RWPE1 (cell line): ENCODE measurements around the gene C17orf58.

Experiments used
- CTCF ChIA-PET: fragments of 350-600 bp; sonication (Branson Sonifier 250); formaldehyde crosslinking; extraction: SDS; loops from one replicate; lab custom pipeline; 2021; lab: Yijun Ruan, JAX
- POLR2A ChIA-PET: fragments of 400-600 bp; formaldehyde crosslinking; extraction: SDS; loops from one replicate; lab custom pipeline; 2020; ENCODE audit warnings: antibody characterized with exemption; ENCODE audit not compliant: low non-redundant PET; lab: Yijun Ruan, JAX
- DNase-seq: peaks from one replicate; pipeline ENCODE4 v3.0.0; 2012; ENCODE audit warnings: low spot score
- H3K27ac ChIP-seq: fragments of 450-650 bp; 2 replicates; pipeline ENCODE4 v1.5.1; 2017
- TF ChIP-seq, protein P1 (sequence below): fragments of 450-650 bp; conservative IDR thresholded peaks from 2 replicates; pipeline ENCODE4 v1.5.1; 2017; ENCODE audit warnings: low read depth, mild to moderate bottlenecking

The C17orf58 gene

DNA sequence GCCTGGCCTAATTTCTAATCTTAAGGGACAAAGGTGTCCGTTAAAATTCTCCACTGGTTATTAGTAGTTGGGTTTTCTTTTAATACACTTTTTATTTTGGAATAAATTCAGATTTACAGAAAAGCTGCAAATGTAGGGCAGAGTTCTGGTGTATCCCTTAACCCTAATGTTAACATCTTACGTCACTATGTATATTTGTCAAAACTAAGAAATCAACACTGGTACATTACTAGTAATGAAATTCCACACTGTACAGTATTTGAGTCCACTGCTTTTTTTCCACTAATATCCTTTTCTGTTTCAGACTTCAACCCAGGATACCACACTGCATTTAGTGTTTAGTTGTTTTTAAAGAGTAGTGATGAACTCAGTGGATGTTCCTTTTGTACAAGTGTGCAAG, 20.6 kb upstream of the C17orf58 start:
- H3K27ac ChIP-seq: no peak overlapping the region
- DNase-seq: no peak
- ChIA-PET POLR2A (no interaction called here), CTCF (no interaction called here)
- TF ChIP-seq, protein P1, sequence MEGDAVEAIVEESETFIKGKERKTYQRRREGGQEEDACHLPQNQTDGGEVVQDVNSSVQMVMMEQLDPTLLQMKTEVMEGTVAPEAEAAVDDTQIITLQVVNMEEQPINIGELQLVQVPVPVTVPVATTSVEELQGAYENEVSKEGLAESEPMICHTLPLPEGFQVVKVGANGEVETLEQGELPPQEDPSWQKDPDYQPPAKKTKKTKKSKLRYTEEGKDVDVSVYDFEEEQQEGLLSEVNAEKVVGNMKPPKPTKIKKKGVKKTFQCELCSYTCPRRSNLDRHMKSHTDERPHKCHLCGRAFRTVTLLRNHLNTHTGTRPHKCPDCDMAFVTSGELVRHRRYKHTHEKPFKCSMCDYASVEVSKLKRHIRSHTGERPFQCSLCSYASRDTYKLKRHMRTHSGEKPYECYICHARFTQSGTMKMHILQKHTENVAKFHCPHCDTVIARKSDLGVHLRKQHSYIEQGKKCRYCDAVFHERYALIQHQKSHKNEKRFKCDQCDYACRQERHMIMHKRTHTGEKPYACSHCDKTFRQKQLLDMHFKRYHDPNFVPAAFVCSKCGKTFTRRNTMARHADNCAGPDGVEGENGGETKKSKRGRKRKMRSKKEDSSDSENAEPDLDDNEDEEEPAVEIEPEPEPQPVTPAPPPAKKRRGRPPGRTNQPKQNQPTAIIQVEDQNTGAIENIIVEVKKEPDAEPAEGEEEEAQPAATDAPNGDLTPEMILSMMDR: no peak

DNA sequence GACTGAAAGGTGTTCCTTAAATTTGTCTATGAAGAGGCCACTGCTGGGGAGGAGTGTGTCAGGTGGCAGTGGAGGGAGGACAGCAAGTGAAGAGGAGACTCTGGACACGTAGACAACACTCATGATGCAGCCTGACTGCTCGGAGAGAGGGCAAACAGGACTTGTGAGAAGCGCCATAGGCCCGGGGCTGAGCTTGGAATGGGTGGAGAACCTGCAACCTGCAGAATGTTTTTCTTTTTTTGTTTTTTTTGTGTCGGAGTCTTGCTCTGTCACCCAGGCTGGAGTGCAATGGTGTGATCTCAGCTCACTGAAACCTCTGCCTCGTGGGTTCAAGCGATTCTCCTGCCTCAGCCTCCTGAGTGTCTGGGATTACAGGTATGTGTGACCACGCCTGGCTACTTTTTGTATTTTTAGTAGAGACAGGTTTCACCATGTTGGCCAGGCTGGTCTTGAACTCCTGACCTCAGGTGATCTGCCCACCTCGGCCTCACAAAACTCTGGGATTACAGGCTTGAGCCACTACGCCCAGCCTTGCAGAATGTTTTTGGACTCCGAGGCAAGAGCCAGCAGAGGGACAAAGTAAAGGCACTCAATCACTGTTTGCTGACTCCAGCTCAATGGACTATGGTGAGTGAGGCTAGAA, 18.9 kb upstream of the C17orf58 start:
- POLR2A ChIA-PET: no interaction called here
- no peak overlapping the region for H3K27ac ChIP-seq
- no peak for DNase-seq
- CTCF ChIA-PET: no interaction called here
- TF ChIP-seq, protein P1: no peak

DNA sequence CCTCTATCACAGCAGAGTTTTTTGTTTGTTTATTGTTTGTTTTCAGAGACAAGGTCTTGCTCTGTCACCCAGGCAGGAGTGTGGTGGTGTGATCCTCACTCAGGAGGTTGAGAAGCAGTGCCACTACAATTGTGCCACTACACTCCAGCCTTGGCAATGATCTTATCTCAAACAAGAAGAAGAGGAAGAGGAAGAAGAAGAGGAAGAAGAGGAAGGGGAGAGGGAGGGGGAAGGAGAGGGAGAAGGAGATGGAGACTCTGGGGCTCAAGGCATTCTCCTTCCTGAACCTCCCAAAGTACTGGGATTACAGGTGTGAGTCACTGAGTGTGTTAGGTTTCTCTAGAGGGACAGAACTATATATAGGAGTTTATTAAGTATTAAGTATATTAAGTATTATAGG, 17.1 kb upstream of the C17orf58 start:
- H3K27ac ChIP-seq: no peak overlapping the region
- TF ChIP-seq, protein P1: no peak
- DNase-seq: no peak
- ChIA-PET CTCF (no interaction called here), POLR2A (no interaction called here)

DNA sequence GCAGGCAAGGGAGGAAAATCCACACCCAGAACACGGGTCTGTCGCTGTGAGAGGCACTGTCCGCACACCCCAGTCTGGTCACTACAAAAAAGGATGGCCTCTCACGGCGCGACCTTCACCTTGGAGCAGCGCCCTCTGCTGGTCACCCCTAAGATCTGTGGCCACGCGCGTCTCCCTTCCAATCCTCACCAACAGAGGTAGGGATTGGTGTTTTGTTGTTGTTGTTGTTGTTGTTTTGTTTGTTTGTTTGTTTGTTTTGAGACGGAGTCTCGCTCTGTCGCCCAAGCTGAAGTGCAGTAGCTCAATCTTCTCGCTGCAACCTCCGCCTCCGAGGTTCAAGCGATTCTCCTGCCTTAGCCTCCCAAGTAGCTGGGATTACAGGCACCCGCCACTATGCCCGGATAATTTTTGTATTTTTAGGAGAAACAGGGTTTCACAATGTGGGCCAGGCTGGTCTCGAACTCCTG, 15.0 kb upstream of the C17orf58 start:
- ChIA-PET CTCF (interaction anchor here (0.6 to 0.7 kb wide), 2 partner anchors 26 to 842 kb away, joined by 3 to 4 read pairs; no protein-coding TSS in a partner anchor), POLR2A (interaction anchor here (0.6 kb wide), 1 partner anchor 21 kb away, joined by 3 read pairs; no protein-coding TSS in a partner anchor)
- no peak overlapping the region for H3K27ac ChIP-seq
- TF ChIP-seq, protein P1: peak; percentile 89
- DNase-seq: peak; percentile 28

DNA sequence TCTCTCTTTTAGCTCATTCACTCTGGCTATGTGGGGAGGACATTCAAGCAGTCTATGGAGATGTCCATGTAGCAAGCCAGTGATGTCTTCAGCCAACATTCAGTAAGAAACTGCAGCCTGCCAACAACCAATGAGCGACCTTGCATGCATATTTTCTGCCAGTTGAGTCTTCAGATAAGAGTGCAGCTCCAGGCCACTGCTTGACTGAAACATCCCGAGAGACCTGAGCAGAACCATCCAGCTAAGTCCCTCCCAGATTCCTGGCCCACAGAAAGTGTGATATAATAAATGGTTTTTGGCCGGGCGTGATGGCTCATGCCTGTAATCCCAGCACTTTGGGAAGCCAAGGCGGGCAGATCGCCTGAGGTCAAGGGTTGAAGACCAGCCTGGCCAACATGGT, 10.5 kb upstream of the C17orf58 start:
- no peak overlapping the region for H3K27ac ChIP-seq
- TF ChIP-seq, protein P1: no peak
- ChIA-PET CTCF (no interaction called here), POLR2A (no interaction called here)
- DNase-seq: no peak

DNA sequence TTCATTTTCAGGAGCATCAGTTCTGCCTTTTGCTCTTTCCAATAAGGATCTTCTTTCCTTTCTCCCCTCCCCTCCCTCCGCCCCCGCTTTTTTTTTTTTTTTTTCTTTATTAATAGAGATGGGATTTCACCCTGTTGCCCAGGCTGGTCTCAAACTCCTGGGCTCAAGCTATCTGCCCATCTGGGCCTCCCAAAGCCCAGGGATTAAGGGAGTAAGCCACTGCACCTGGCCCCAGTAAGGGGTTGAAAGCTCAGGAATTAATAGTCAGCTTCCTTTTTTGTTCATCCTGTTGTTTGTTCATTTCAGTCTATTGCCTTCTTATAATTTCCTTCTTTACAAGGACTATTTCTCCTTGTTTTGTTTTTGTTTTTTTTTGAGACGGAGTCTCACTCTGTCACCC, 7.9 kb upstream of the C17orf58 start:
- CTCF ChIA-PET: interaction anchor here (1.1 kb wide), 1 partner anchor 16 kb away, joined by 3 read pairs; no protein-coding TSS in a partner anchor
- no peak overlapping the region for H3K27ac ChIP-seq
- no peak for DNase-seq
- POLR2A ChIA-PET: interaction anchor here (0.6 kb wide), 1 partner anchor 10 kb away, joined by 10 read pairs; no protein-coding TSS in a partner anchor
- TF ChIP-seq, protein P1: no peak
